ENCODE measurements around the gene GDF7.

DNA sequence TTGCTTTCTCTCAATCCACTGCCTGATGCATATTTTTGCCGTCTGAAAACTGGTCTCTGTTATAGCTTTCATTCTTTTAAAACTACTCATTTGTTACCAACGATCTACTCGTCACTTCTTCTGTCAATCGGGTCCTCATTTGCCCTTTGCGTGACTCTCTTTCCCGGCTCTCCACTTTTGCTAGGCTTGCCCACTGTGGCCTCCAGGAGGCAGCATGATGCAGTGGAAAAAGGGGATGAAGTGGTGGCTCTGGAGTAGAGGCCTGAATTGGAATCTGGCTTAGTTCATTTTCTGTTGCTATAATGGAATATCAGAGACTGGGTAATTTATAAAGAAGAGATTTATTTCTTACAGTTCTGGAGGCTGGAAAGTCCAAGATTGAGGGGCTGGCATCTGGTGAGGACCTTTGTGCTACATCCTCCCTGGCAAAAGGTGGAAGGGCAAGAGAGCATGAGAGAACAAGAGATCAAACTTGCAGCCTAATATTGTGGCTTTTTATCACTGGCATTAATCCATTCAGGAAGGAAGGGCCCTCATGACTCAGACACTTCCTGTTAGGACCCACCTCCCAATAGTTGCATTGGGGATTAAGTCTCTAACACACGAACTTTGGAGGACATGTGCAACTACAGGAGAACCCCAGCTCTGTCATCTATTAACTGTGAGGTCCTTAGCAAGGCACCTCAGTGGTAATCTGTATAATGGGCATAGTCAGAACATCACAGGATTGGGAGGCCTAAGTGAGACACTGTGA is 15.4 kb downstream of the GDF7 start:
- TF ChIP-seq, protein P1, sequence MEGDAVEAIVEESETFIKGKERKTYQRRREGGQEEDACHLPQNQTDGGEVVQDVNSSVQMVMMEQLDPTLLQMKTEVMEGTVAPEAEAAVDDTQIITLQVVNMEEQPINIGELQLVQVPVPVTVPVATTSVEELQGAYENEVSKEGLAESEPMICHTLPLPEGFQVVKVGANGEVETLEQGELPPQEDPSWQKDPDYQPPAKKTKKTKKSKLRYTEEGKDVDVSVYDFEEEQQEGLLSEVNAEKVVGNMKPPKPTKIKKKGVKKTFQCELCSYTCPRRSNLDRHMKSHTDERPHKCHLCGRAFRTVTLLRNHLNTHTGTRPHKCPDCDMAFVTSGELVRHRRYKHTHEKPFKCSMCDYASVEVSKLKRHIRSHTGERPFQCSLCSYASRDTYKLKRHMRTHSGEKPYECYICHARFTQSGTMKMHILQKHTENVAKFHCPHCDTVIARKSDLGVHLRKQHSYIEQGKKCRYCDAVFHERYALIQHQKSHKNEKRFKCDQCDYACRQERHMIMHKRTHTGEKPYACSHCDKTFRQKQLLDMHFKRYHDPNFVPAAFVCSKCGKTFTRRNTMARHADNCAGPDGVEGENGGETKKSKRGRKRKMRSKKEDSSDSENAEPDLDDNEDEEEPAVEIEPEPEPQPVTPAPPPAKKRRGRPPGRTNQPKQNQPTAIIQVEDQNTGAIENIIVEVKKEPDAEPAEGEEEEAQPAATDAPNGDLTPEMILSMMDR (IDR thresholded peaks at IDR 0.05), result peak in 2 of 3 experiments; percentile 21 to 27
- TF ChIP-seq POLR2A (IDR thresholded peaks at IDR 0.05), result no peak
